NB4 (cell line): ENCODE measurements around the gene NUDT8.

Source experiments
- CTCF ChIP-seq: IDR thresholded peaks from one replicate; pipeline ENCODE4 v1.5.1; 2012; ENCODE audit warnings: low read depth, low read length
- MAX ChIP-seq: IDR thresholded peaks from 2 replicates; pipeline ENCODE4 v1.6.1; 2011; ENCODE audit warnings: low read depth, low read length
- MYC ChIP-seq: IDR thresholded peaks from 2 replicates; pipeline ENCODE4 v1.6.1; 2011; ENCODE audit warnings: low read depth, low read length
- POLR2A ChIP-seq: IDR thresholded peaks from 2 replicates; pipeline ENCODE4 v1.6.1; 2011; ENCODE audit warnings: mild to moderate bottlenecking; ENCODE audit not compliant: insufficient read length; ENCODE audit errors: extremely low read depth

GRCh38 chr11:67639438-67639859 lies 9.7 kb upstream of the NUDT8 start, which contains the start of gene TBX10:
- TF ChIP-seq CTCF (no peak), POLR2A (no peak), MAX (no peak), MYC (no peak)
